ENCODE measurements around the gene DUSP23. TPM values are rescaled to one million over a fixed set of nuclear protein-coding genes. Genes with fewer than 3 reads are reported as not detected.
A peak's percentile ranks its signal among the peaks of the same experiment; 100 is the strongest.

The DUSP23 gene
- total RNA-seq, 2 donors from 2014 or later = 48.1 to 56.9 TPM

DNA sequence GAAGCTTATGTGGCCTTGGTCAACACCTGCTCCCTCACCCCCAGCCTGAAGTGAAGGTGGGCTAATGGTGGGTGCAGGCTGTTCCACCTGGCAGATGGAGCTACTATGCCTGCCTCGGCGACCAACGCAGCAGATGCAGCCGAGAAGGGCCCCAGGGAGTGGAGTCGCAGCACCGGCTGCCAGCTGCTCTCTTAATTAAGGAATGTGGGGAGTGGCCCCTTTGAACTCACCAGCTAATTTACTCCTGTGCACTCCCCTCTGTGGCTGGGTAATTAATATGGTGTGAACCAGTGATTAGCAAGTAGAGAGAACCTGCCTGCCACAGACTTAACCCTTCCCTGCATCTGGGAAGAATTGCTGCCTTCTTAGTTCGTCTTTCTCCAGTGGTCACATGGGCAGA, 42.6 kb downstream of the DUSP23 start:
- DNase-seq (peak in 1 of 2 donors; percentile 45), ATAC-seq (peak; percentile 84)
- intact Hi-C loops (cut with DNase I, micrococcal nuclease) = no loop called here

DNA sequence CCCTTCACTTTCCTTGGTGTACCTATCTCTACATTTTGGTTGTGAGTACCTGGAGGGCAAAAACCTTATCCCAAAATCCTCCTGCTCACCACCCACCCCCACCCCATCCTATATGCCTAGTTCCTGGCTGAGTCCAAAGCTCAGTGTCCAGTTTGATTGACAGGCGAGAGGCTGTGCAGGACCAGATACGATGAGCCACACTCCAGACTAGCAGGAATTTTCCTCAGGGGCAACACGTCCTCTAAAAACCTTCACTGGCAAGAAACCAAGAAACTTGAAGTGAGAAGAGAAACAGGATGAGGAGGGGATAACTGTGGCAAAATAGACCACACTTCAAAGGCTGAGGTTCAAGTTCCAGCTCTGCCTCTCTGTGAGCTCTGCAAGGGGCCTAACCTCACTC, 44.8 kb downstream of the DUSP23 start:
- intact Hi-C loops (cut with DNase I, micrococcal nuclease) = no loop called here
- no peak for ATAC-seq

DNA sequence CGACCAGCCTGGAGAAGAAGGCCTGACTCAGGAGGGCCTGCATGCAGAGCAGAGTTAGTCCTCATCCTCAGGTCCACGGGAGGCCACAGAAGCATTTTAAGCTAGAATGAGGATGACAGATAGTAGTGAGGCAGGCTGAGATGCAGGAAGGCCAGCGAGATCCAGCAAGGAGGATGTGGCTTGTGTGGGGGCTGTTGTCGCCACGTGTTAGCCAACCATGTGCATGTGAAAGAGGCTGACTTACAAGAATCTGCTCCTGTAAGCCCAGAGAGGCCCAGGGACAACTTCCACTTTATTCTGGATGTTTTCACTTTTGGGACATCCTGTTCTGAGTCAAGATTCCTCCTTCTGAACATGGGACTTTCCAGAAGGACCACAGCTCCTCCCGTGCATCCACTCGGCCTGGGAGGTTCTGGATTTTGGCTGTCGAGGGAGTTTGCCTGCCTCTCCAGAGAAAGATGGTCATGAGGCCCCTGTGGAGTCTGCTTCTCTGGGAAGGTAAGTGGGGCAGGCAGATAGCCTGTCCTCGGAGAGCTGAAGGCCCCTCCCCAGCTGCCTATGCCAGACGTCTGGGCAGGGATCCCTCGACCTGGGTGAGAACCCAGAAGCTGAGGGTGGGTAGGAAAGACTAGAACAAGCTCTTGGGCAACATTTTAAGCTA, 45.8 kb downstream of the DUSP23 start, which contains the start of gene SLAMF8:
SLAMF8 (plus strand) TSS at position 433 of the 661 bp plus-strand sequence; CDS start at position 459, 26 bp downstream.
- DNase-seq (peak; percentile 28 to 34), ATAC-seq (peak; percentile 25)
- intact Hi-C loops (cut with DNase I, micrococcal nuclease) = no loop called here

More for the DNA sequence above, 44.8 kb downstream of the DUSP23 start:
- DNase-seq = no peak

DNA sequence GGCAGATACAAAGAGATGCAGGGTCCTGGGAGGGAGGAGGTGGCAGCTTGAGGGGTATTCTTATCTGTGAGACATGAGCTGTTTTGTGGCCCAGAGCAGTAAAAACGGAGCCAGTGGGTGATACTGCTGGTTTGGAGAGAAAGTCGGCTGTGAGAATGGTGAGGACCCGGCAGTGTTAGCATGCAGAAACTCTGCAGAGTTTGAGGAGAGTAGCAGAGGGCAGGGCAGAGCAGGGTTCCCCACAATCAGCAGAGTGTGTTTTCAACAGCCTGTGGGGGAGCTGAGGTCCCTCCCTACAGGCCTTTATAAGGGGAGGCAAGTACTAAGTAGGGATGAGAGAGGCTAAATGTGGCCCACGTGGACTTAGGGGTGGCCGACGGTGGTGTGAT, 46.3 kb downstream of the DUSP23 start:
- intact Hi-C loops (cut with DNase I, micrococcal nuclease) = no loop called here
- no peak for ATAC-seq

DNA sequence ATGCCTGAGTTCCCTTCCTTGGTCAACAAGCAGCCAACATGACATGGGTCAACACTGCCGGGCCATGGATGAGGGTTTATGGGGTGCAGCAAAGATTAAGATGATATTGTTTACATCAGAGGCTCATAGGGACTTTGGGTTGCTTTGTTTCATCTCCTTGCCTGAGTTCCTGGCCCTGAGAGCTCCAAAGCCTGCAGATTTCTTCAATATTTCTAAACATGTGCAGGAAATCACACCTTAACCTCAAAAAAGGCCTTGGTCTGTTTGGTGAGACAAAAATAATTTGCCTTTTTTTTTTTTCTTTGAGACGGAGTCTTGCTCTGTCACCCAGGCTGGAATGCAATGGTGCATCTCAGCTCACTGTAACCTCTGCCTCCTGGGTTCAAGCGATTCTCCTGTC, 46.8 kb downstream of the DUSP23 start:
- ATAC-seq (no peak), DNase-seq (no peak)
- intact Hi-C loops (cut with DNase I, micrococcal nuclease) = no loop called here

More for the DNA sequence above, 46.3 kb downstream of the DUSP23 start:
- no peak for DNase-seq

DNA sequence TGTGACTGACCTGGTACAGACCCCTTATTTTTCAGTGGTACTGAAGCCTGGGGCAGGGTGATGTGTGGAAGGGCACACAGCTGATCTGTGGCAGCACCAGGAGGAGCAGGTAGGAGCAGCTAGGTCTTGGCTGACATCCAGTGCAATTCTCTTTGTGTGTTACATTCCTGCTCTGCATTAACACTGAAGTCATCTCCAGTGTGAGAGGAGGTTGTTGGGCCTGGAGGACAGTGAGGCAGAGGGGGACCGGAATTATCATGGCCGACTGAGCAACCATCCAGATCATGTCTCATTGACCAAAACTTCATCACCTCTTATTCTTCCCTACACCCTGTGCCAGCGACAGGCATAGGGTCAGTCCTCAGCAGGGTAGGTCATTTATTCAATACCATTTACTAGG, 47.4 kb downstream of the DUSP23 start:
- no peak for DNase-seq
- intact Hi-C loops (cut with DNase I, micrococcal nuclease) = no loop called here
- no peak for ATAC-seq

DNA sequence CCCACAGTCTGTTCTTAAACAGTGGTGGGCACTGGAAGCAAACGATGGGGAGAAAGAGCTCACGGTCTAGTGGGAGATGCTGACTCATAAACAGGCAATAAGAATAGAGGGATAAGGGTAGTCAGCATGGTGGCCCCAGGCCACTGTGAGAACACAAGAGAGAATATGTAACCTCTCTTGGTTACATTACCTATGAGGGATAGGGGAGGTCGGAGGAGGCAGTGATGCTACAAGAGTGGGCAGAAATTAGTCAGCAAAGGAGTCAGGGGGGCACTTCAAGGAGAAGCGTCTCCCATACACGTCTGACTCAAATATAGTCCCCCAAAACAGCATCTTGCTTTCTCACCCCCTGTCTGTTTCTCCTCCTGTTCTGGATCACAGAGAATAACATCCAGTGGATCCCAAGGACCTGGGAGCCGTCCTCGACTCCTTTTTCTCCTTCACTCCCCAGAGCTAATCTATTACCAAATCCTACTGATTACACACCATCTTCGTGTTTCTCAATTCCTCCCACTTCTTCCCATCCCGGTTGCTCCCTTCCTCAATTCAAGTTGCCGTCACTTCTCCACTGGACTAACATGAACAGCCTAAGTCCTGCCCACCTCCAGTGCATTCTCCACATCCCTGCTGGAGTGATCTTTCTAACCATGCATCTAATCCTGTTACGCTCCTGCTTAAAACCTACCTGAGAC, 48.0 kb downstream of the DUSP23 start:
- DNase-seq (no peak), ATAC-seq (no peak)
- intact Hi-C loops (cut with DNase I, micrococcal nuclease) = no loop called here

DNA sequence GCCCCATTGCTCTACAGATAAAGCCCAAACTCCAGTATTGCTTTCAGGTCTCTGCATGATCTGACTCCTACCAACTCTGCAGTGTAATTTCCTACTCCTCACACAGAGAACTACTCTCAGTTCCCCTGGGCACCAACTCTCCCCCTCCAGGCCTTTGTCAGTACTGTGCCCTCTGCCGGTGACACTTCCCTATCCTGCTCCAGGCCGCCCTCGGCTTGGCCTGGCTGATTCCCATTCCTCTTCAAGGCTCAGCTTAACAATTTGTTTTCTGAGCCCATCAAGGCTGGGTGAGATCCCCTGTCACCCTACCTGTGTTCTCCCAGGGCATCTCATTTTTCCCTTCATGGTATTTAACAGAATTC, 48.5 kb downstream of the DUSP23 start:
- peak; percentile 47 to 65 for DNase-seq
- intact Hi-C loops (cut with DNase I, micrococcal nuclease) = no loop called here

DNA sequence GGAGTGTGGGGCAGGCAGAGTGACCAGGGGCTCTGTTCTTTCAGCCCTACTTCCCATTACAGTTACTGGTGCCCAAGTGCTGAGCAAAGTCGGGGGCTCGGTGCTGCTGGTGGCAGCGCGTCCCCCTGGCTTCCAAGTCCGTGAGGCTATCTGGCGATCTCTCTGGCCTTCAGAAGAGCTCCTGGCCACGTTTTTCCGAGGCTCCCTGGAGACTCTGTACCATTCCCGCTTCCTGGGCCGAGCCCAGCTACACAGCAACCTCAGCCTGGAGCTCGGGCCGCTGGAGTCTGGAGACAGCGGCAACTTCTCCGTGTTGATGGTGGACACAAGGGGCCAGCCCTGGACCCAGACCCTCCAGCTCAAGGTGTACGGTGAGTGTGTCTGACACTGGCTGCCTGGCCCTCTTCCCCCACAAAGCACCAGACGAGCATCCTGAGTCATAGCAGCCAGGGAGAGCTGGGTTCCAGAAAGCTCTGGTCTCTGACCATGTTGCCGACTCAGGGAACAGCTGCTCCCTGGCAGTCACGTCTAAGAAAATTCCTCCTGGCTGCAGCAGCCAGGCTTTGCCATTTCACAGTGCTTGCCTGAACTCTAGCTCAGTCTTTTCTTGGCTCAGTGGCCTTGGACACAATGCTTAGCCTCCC, 49.2 kb downstream of the DUSP23 start:
- no peak for ATAC-seq
- intact Hi-C loops (cut with DNase I, micrococcal nuclease) = no loop called here

More for the DNA sequence above, 48.5 kb downstream of the DUSP23 start:
- ATAC-seq = peak; percentile 88

DNA sequence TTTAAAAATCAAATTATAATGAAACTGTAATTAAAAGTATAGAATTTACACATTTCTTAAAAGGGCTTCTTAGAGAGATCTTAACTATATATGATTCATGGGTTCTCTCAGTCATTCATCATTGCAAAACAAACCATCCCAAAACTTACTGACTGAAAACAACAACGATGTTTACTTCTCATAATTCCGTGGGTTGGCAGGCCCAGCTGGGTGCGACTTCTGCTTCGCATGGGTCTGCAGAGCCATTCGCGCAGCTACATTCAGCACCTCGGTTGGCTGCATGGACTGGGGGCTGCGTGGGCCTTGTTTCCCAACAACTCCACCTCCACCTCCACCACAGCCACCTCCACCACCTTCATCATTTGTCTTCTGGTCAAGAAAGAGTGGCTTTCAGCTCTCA, 50.0 kb downstream of the DUSP23 start:
- DNase-seq (no peak), ATAC-seq (no peak)
- intact Hi-C loops (cut with DNase I, micrococcal nuclease) = no loop called here

More for the DNA sequence above, 49.2 kb downstream of the DUSP23 start:
- no peak for DNase-seq

DNA sequence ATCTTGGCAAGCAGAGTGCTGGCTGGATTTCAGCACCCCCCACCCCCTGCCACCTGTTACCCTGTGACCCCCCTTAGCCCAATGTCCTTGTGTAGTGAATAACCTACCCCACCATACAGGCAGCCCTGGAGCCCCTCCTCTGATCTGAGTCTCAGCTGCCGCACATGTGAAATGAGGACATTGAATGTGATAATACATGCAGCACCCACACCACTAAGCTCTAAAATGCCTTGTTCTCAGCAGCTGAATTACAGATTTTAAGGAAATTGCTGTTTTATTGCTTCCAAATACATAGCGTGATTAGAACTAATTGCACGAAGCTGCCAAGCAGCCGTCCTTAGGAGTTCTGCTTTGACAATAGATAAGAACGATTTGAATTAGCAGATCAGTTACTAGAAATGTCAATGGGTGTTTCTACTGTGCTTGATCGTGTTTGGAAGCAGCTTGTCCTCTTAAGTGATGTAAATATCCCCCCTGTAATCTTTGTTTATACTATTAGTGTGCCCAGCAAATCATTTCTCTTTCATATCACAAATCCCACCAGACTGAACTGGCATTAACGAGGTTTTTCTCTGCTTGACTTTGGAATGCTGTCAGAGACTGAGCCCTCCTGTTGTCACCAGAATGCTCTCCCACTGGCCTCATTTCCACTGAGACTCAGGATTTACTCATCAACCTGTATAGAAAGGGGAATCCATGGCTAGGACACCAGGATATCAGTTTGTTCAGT, 50.8 kb downstream of the DUSP23 start:
- ATAC-seq (no peak), DNase-seq (no peak)
- intact Hi-C loops (cut with DNase I, micrococcal nuclease) = no loop called here

Other genes starting within 250 kb of the DUSP23 start
- gene OR10J5, start 245.0 kb upstream of the DUSP23 start, total RNA-seq = not detected
- not detected for gene APCS, start 193.1 kb upstream of the DUSP23 start, total RNA-seq
- not detected for gene CRP, start 66.4 kb upstream of the DUSP23 start, total RNA-seq
- under 1 TPM in 1 of 2 donors, not detected in 1; 0.14 TPM for gene FCRL6, start 21.4 kb downstream of the DUSP23 start, total RNA-seq
- 1 to 10 TPM; 1.2 to 4.7 TPM for gene SLAMF8, start 45.9 kb downstream of the DUSP23 start, total RNA-seq
- not detected for gene VSIG8, start 81.7 kb downstream of the DUSP23 start, total RNA-seq
- gene CFAP45, start 119.2 kb downstream of the DUSP23 start, total RNA-seq = under 1 TPM; 0.31 to 0.34 TPM
- gene TAGLN2, start 144.5 kb downstream of the DUSP23 start, total RNA-seq = 100 to 1,000 TPM; 268 to 291 TPM
- 10 to 100 TPM; 31.5 to 46.3 TPM for gene IGSF9, start 164.7 kb downstream of the DUSP23 start, total RNA-seq
- gene SLAMF9, start 173.3 kb downstream of the DUSP23 start, total RNA-seq = not detected